Liver (tissue), 9 donors: ENCODE measurements around the gene GRK6. TPM values are rescaled to one million over a fixed set of nuclear protein-coding genes. Genes with fewer than 3 reads are reported as not detected.

ENCODE experiments used
- DNase-seq: peaks from one replicate; pipeline ENCODE4 v3.0.0-alpha.2; 2017; ENCODE audit warnings: low spot score
- H3K27ac ChIP-seq, 2 donors: one replicate each; pipeline ENCODE4 v1.7.0; 2013; ENCODE audit warnings: inconsistent platforms in 2 of 2, low read length in 2 of 2, control low read depth in 1 of 2, low read depth in 1 of 2, mild to moderate bottlenecking in 1 of 2
- H3K27me3 ChIP-seq, 4 donors: one replicate each; pipeline versions ENCODE4 v1.6.1 to v1.7.0; 2013; ENCODE audit warnings: low read length in 3 of 4, inconsistent platforms in 1 of 4, mild to moderate bottlenecking in 1 of 4, moderate library complexity in 1 of 4; ENCODE audit not compliant: control insufficient read depth in 4 of 4, insufficient read depth in 4 of 4
- H3K36me3 ChIP-seq, 4 donors: one replicate each; pipeline versions ENCODE4 v1.6.1 to v1.7.0; 2013; ENCODE audit warnings: low read length in 3 of 4, mild to moderate bottlenecking in 3 of 4, low read depth in 1 of 4, moderate library complexity in 1 of 4; ENCODE audit not compliant: control insufficient read depth in 4 of 4, insufficient read depth in 3 of 4
- H3K4me1 ChIP-seq, 4 donors: one replicate each; pipeline versions ENCODE4 v1.6.1 to v1.7.0; 2013; ENCODE audit warnings: low read length in 3 of 4, mild to moderate bottlenecking in 3 of 4, moderate library complexity in 1 of 4; ENCODE audit not compliant: control insufficient read depth in 4 of 4, insufficient read depth in 4 of 4
- H3K4me3 ChIP-seq, 3 donors: one replicate each; pipeline versions ENCODE4 v1.6.1 to v1.7.0; 2013; ENCODE audit warnings: low read length in 3 of 3, control low read depth in 1 of 3, low read depth in 1 of 3, mild to moderate bottlenecking in 1 of 3
- H3K9ac ChIP-seq, 2 donors: one replicate each; pipeline ENCODE4 v1.7.0; 2013; ENCODE audit warnings: low read length in 2 of 2, mild to moderate bottlenecking in 2 of 2, moderate library complexity in 2 of 2, control low read depth in 1 of 2, low read depth in 1 of 2
- H3K9me3 ChIP-seq, 4 donors: one replicate each; pipeline versions ENCODE4 v1.6.1 to v1.7.0; 2013; ENCODE audit warnings: low read length in 3 of 4; ENCODE audit not compliant: control insufficient read depth in 4 of 4
- ATF3 ChIP-seq: IDR thresholded peaks from 2 replicates; pipeline ENCODE4 v1.6.1; 2016; ENCODE audit warnings: antibody characterized with exemption
- EGR1 ChIP-seq, 2 donors: IDR thresholded peaks; 2 replicates each; pipeline ENCODE4 v1.6.1; 2016 to 2018; ENCODE audit warnings: antibody characterized with exemption in 2 of 2, low read depth in 2 of 2
- FOXA1 ChIP-seq: IDR thresholded peaks from 2 replicates; pipeline ENCODE4 v1.6.1; 2016; ENCODE audit warnings: antibody characterized with exemption
- FOXA2 ChIP-seq: IDR thresholded peaks from 2 replicates; pipeline ENCODE4 v1.6.1; 2016; ENCODE audit warnings: antibody characterized with exemption
- GABPA ChIP-seq, 2 donors: IDR thresholded peaks in 1 of 2; conservative IDR thresholded peaks in 1 of 2; 2 replicates each; pipeline ENCODE4 v1.6.1; 2016; ENCODE audit warnings: antibody characterized with exemption in 2 of 2, mild to moderate bottlenecking in 1 of 2, moderate library complexity in 1 of 2
- HNF4A ChIP-seq, 2 donors: conservative IDR thresholded peaks; 2 replicates each; pipeline ENCODE4 v1.6.1; 2016; ENCODE audit warnings: antibody characterized with exemption in 2 of 2, mild to moderate bottlenecking in 2 of 2
- HNF4G ChIP-seq: IDR thresholded peaks from 2 replicates; pipeline ENCODE4 v1.6.1; 2016; ENCODE audit warnings: antibody characterized with exemption
- JUND ChIP-seq, 2 donors: IDR thresholded peaks; 2 replicates each; pipeline ENCODE4 v1.6.1; 2016; ENCODE audit warnings: antibody characterized with exemption in 2 of 2
- MAX ChIP-seq: IDR thresholded peaks from 2 replicates; pipeline ENCODE4 v1.6.1; 2016; ENCODE audit warnings: antibody characterized with exemption
- NR2F2 ChIP-seq: IDR thresholded peaks from 2 replicates; pipeline ENCODE4 v1.6.1; 2016; ENCODE audit warnings: antibody characterized with exemption
- RAD21 ChIP-seq, 2 donors: IDR thresholded peaks; 2 replicates each; pipeline ENCODE4 v1.6.1; 2016; ENCODE audit warnings: antibody characterized with exemption in 2 of 2, mild to moderate bottlenecking in 2 of 2
- RXRA ChIP-seq, 2 donors: IDR thresholded peaks; 2 replicates each; pipeline ENCODE4 v1.6.1; 2017 to 2018; ENCODE audit warnings: antibody characterized with exemption in 2 of 2, mild to moderate bottlenecking in 1 of 2
- SP1 ChIP-seq: IDR thresholded peaks from 2 replicates; pipeline ENCODE4 v1.6.1; 2018; ENCODE audit warnings: antibody characterized with exemption, mild to moderate bottlenecking
- TAF1 ChIP-seq: conservative IDR thresholded peaks from 2 replicates; pipeline ENCODE4 v1.6.1; 2016; ENCODE audit warnings: antibody characterized with exemption, mild to moderate bottlenecking
- YY1 ChIP-seq: IDR thresholded peaks from 2 replicates; pipeline ENCODE4 v1.6.1; 2016; ENCODE audit warnings: antibody characterized with exemption, mild to moderate bottlenecking
- ZBTB33 ChIP-seq: IDR thresholded peaks from 2 replicates; pipeline ENCODE4 v1.6.1; 2016; ENCODE audit warnings: antibody characterized with exemption
- WGBS: extraction: QIAGEN DNeasy Blood & Tissue Kit; methylation state at CpG from one replicate; pipeline ENCODE4 v1.1.7; 2013; 5-methylcytosine and 5-hydroxymethylcytosine counted together
- polyA plus RNA-seq, 2 donors: library from polyadenylated mRNA; stranded (reverse) in 1 of 2; unstranded in 1 of 2; fragments of 200-250 nt in 1 of 2; fragments of >200 nt in 1 of 2; fragmentation: Nextera tagmentation in 1 of 2; extraction: Ambion mirVana in 1 of 2; gene quantifications; one replicate each; pipeline versions ENCODE4 v1.2.1 to v1.2.3, GENCODE V29; 2013 to 2015
- total RNA-seq, 2 donors: library from RNA; depleted of rRNA; stranded (reverse); fragments of >200 nt; gene quantifications; one replicate each; pipeline ENCODE4 v1.2.3, GENCODE V29; 2014
- TF ChIP-seq, protein P1 (sequence below): fragments of 150-350 bp; IDR thresholded peaks from 2 replicates; pipeline ENCODE4 v1.5.1; 2017; ENCODE audit warnings: improper control_type of control experiment, low read depth, low read length; ENCODE audit not compliant: missing input control
- TF ChIP-seq, protein P2 (sequence below): IDR thresholded peaks from 2 replicates; pipeline ENCODE4 v1.6.1; 2016; ENCODE audit warnings: antibody characterized with exemption, mild to moderate bottlenecking
- donor health status: healthy.
- donor health status: healthy.
- donor health status: healthy.
- donor health status: healthy.
- donor health status: healthy.

Gene GRK6
- total and polyA plus RNA-seq, 4 donors = 3.1 to 24.0 (median 10.8) TPM

DNA sequence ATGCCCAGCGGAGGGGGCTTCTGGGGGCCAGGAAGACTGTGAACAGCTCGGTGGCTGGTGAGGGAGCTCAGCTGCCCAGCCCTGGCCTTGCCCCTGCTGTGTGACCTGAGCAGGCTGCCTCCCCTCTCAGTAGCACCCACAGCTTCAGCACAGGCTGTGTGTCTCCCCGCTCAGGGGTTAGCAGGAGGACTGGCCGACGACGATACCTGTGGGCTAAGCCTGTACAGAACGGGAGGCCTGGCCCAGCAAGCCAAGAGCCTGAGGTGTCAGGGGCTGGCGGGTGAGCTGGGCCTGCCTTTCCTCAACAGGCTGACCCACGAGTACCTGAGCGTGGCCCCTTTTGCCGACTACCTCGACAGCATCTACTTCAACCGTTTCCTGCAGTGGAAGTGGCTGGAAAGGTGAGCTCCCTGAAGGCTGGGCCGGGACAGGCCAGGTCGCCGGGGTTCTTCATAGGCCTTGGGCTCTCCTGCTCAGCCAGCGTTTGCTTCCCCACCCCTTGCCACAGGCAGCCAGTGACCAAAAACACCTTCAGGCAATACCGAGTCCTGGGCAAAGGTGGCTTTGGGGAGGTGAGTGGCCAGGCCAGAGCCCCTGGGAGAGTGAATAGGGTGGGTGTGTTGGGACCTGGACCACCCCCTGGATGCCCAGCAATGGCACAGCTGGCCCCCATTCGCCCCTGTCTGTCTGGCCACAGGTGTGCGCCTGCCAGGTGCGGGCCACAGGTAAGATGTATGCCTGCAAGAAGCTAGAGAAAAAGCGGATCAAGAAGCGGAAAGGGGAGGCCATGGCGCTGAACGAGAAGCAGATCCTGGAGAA lies 6.6 kb downstream of the GRK6 start:
- Histone ChIP-seq H3K27ac (no peak overlapping the region), H3K27me3 (no peaks in the 10 kb centered on the region), H3K9ac (no peak overlapping the region), H3K4me1 (peaks cover 0 to 8% (median 2%) of the 10 kb centered on the region in 4 donors), H3K36me3 (peaks cover 6 to 27% (median 19%) of the 10 kb centered on the region in 4 donors), H3K4me3 (no peak overlapping the region), H3K9me3 (no peaks in the 10 kb centered on the region)
- WGBS = 93% methylated on average over 25 of the region's 25 CpGs
- no peak for DNase-seq
- TF ChIP-seq, protein P1, sequence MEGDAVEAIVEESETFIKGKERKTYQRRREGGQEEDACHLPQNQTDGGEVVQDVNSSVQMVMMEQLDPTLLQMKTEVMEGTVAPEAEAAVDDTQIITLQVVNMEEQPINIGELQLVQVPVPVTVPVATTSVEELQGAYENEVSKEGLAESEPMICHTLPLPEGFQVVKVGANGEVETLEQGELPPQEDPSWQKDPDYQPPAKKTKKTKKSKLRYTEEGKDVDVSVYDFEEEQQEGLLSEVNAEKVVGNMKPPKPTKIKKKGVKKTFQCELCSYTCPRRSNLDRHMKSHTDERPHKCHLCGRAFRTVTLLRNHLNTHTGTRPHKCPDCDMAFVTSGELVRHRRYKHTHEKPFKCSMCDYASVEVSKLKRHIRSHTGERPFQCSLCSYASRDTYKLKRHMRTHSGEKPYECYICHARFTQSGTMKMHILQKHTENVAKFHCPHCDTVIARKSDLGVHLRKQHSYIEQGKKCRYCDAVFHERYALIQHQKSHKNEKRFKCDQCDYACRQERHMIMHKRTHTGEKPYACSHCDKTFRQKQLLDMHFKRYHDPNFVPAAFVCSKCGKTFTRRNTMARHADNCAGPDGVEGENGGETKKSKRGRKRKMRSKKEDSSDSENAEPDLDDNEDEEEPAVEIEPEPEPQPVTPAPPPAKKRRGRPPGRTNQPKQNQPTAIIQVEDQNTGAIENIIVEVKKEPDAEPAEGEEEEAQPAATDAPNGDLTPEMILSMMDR = no peak
- TF ChIP-seq HNF4G (no peak), MAX (no peak), YY1 (no peak), RAD21 (IDR thresholded peaks at IDR 0.05) (no peak), EGR1 (IDR thresholded peaks at IDR 0.05; ENCODE audit: low read depth in 2 of 2) (no peak), NR2F2 (no peak), JUND (IDR thresholded peaks at IDR 0.05) (no peak), HNF4A (conservative IDR thresholded peaks at IDR 0.05) (no peak), ZBTB33 (no peak), RXRA (IDR thresholded peaks at IDR 0.05) (no peak), SP1 (no peak), GABPA (IDR thresholded peaks at IDR 0.05 in 1 of 2, conservative IDR thresholded peaks at IDR 0.05 in 1 of 2) (no peak), FOXA1 (no peak), ATF3 (no peak), FOXA2 (no peak), TAF1 (no peak)

DNA sequence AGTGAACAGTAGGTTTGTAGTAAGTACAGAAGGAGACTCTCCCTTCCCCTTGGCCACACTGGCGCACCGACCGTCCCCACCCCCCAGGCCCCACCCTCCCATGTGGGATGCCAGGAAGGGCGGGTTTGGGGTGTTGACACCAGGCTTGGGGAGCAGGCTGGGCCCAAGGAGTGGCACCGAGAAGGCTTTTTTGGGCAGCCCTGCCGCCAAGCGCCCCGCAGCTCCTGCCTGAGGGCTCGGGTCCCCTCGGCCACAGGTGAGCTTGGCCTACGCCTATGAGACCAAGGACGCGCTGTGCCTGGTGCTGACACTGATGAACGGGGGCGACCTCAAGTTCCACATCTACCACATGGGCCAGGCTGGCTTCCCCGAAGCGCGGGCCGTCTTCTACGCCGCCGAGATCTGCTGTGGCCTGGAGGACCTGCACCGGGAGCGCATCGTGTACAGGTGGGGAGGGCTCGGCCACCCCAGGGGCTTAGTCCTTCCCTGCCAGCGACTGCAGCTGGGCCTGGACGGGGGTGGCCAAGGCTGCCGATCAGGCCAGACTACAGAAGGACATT lies 7.3 kb downstream of the GRK6 start:
- DNase-seq = no peak
- H3K36me3 ChIP-seq = peaks cover 6 to 27% (median 19%) of the 10 kb centered on the region in 4 donors
- H3K9me3 ChIP-seq = no peaks in the 10 kb centered on the region
- no peak overlapping the region for H3K4me3 ChIP-seq
- no peak overlapping the region for H3K9ac ChIP-seq
- 94% methylated on average over 29 of the region's 29 CpGs for WGBS
- no peaks in the 10 kb centered on the region for H3K27me3 ChIP-seq
- peaks cover 0 to 6% (median 0%) of the 10 kb centered on the region in 4 donors for H3K4me1 ChIP-seq
- no peak overlapping the region for H3K27ac ChIP-seq
- TF ChIP-seq ZBTB33 (no peak), MAX (no peak), YY1 (no peak), ATF3 (no peak), FOXA1 (no peak), RAD21 (IDR thresholded peaks at IDR 0.05) (no peak), HNF4A (conservative IDR thresholded peaks at IDR 0.05) (no peak), RXRA (IDR thresholded peaks at IDR 0.05) (no peak)
- TF ChIP-seq, protein P2, sequence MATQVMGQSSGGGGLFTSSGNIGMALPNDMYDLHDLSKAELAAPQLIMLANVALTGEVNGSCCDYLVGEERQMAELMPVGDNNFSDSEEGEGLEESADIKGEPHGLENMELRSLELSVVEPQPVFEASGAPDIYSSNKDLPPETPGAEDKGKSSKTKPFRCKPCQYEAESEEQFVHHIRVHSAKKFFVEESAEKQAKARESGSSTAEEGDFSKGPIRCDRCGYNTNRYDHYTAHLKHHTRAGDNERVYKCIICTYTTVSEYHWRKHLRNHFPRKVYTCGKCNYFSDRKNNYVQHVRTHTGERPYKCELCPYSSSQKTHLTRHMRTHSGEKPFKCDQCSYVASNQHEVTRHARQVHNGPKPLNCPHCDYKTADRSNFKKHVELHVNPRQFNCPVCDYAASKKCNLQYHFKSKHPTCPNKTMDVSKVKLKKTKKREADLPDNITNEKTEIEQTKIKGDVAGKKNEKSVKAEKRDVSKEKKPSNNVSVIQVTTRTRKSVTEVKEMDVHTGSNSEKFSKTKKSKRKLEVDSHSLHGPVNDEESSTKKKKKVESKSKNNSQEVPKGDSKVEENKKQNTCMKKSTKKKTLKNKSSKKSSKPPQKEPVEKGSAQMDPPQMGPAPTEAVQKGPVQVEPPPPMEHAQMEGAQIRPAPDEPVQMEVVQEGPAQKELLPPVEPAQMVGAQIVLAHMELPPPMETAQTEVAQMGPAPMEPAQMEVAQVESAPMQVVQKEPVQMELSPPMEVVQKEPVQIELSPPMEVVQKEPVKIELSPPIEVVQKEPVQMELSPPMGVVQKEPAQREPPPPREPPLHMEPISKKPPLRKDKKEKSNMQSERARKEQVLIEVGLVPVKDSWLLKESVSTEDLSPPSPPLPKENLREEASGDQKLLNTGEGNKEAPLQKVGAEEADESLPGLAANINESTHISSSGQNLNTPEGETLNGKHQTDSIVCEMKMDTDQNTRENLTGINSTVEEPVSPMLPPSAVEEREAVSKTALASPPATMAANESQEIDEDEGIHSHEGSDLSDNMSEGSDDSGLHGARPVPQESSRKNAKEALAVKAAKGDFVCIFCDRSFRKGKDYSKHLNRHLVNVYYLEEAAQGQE = no peak
